PC-3 (cell line): ENCODE measurements around the gene ASPSCR1. TPM values are rescaled to one million over a fixed set of nuclear protein-coding genes. Genes with fewer than 3 reads are reported as not detected.

Experiments used
- ATAC-seq: fragments of 200-7000 bp; cut with Tn5 transposase; 2 replicates; pipeline ENCODE4 v1.9.1; 2020; ENCODE audit warnings: mild to moderate bottlenecking, moderate library complexity
- BruUV-seq: library from RNA; stranded (reverse); fragments of 400-500 nt; replicated peaks from 2 replicates; lab custom pipeline; 2021; lab: Mats Ljungman, UMichigan
- CTCF ChIA-PET: fragments of 300-600 bp; sonication (Branson Sonifier 250); formaldehyde crosslinking; loops from one replicate; lab custom pipeline; 2022; ENCODE audit warnings: antibody characterized with exemption; lab: Charles Lee
- POLR2A ChIA-PET: fragments of 300-600 bp; sonication (Branson Sonifier 250); formaldehyde crosslinking; loops from one replicate; lab custom pipeline; 2022; ENCODE audit warnings: antibody characterized with exemption; ENCODE audit not compliant: unreplicated experiment; lab: Charles Lee
- DNase-seq: peaks from one replicate; pipeline ENCODE4 v3.0.0-alpha.2; 2015
- H2AFZ ChIP-seq: fragments of 300-600 bp; sonication (generic); 2 replicates; pipeline ENCODE4 v1.6.0; 2016; ENCODE audit warnings: antibody characterized with exemption, low read length
- H3F3A ChIP-seq: fragments of 300-600 bp; sonication (generic); one replicate; pipeline ENCODE4 v1.6.0; 2017; ENCODE audit warnings: antibody characterized with exemption, low read length, control low read depth, mild to moderate bottlenecking; ENCODE audit not compliant: unreplicated experiment
- H3K27ac ChIP-seq: fragments of 300-600 bp; sonication (generic); 2 replicates; pipeline ENCODE4 v1.5.1; 2016; ENCODE audit warnings: mild to moderate bottlenecking, low read length
- H3K27me3 ChIP-seq: fragments of 300-600 bp; sonication (generic); 2 replicates; pipeline ENCODE4 v1.6.1; 2016; ENCODE audit warnings: low read length, mixed read lengths
- H3K36me3 ChIP-seq: fragments of 300-600 bp; sonication (generic); 2 replicates; pipeline ENCODE4 v1.6.1; 2016; ENCODE audit warnings: low read depth, mixed run types, low read length, mixed read lengths
- H3K4me1 ChIP-seq: fragments of 300-600 bp; sonication (generic); 2 replicates; pipeline ENCODE4 v1.5.1; 2016; ENCODE audit warnings: low read length; ENCODE audit not compliant: insufficient read depth
- H3K4me2 ChIP-seq: fragments of 300-600 bp; sonication (generic); 2 replicates; pipeline ENCODE4 v1.6.0; 2016; ENCODE audit warnings: low read length
- H3K4me3 ChIP-seq: fragments of 300-600 bp; sonication (generic); 2 replicates; pipeline ENCODE4 v1.5.1; 2016; ENCODE audit warnings: mild to moderate bottlenecking, low read length, mixed read lengths
- H3K79me2 ChIP-seq: fragments of 300-600 bp; sonication (generic); 2 replicates; pipeline ENCODE4 v1.6.1; 2017; ENCODE audit warnings: low read length, mixed read lengths
- H3K9ac ChIP-seq: fragments of 300-600 bp; sonication (generic); 2 replicates; pipeline ENCODE4 v1.6.0; 2016; ENCODE audit warnings: mild to moderate bottlenecking, low read length
- H3K9me2 ChIP-seq: fragments of 300-600 bp; sonication (generic); replicated peaks from 2 replicates; pipeline ENCODE4 v1.6.1; 2016; ENCODE audit warnings: mixed run types, low read length, mixed read lengths
- H3K9me3 ChIP-seq: fragments of 300-600 bp; sonication (generic); 2 replicates; pipeline ENCODE4 v1.6.1; 2016; ENCODE audit warnings: low read length, mixed read lengths
- H4K20me1 ChIP-seq: fragments of 300-600 bp; sonication (generic); 2 replicates; pipeline ENCODE4 v1.6.1; 2016; ENCODE audit warnings: low read length, mixed read lengths
- EZH2 ChIP-seq: fragments of 300-600 bp; sonication (generic); IDR thresholded peaks from one replicate; pipeline ENCODE4 v1.6.1; 2017; ENCODE audit warnings: antibody characterized with exemption, mild to moderate bottlenecking, low read length; ENCODE audit not compliant: unreplicated experiment
- EZH2phosphoT487 ChIP-seq: fragments of 300-600 bp; sonication (generic); IDR thresholded peaks from 2 replicates; pipeline ENCODE4 v1.6.1; 2018; ENCODE audit warnings: mild to moderate bottlenecking, antibody characterized with exemption, low read length, borderline replicate concordance
- intact Hi-C: fragments of 100-400 bp; cut with micrococcal nuclease; formaldehyde crosslinking; loops from 2 replicates; pipeline ENCODE4 v1.9.0; 2023
- total RNA-seq: library from RNA; depleted of rRNA; stranded (reverse); fragments of >200 nt; gene quantifications from 2 replicates; pipeline ENCODE4 v1.2.3, GENCODE V29; 2014
- TF ChIP-seq, protein P1 (sequence below): fragments of 300-600 bp; sonication (generic); conservative IDR thresholded peaks from 2 replicates; pipeline ENCODE4 v1.5.1; 2017; ENCODE audit warnings: antibody characterized with exemption, low read depth, mild to moderate bottlenecking, low read length

Gene ASPSCR1
- total RNA-seq, 1 experiment from 2014 or later = 31.5 TPM

DNA sequence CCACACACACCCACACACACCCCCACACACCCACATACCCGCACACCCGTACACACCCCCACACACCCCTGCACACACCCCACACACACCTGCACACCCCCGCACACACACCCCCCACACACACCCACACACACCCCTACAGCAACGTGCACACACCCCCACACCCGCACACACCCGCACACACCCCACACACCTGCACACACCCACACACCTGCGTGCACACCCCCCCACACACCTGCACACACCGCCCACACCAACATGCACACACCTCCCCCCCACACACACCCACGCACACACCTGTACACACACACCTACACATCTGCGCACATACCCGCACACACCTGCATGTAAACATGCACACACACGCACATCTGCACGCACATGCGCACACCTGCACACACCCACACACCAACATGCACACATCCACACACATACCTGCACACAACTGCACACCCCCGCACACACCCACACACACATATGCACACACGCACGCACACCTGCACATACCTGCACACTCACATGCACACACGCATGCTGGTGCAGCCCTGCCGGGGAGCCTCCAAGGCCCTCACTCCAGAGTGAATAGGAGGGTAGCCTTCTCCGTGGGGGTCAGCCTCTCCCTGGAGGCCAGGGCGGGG is 7.5 kb downstream of the ASPSCR1 start:
- TF ChIP-seq EZH2phosphoT487 (no peak), EZH2 (no peak)
- TF ChIP-seq, protein P1, sequence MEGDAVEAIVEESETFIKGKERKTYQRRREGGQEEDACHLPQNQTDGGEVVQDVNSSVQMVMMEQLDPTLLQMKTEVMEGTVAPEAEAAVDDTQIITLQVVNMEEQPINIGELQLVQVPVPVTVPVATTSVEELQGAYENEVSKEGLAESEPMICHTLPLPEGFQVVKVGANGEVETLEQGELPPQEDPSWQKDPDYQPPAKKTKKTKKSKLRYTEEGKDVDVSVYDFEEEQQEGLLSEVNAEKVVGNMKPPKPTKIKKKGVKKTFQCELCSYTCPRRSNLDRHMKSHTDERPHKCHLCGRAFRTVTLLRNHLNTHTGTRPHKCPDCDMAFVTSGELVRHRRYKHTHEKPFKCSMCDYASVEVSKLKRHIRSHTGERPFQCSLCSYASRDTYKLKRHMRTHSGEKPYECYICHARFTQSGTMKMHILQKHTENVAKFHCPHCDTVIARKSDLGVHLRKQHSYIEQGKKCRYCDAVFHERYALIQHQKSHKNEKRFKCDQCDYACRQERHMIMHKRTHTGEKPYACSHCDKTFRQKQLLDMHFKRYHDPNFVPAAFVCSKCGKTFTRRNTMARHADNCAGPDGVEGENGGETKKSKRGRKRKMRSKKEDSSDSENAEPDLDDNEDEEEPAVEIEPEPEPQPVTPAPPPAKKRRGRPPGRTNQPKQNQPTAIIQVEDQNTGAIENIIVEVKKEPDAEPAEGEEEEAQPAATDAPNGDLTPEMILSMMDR = no peak
- Histone ChIP-seq H3K79me2 (no peaks in the 10 kb centered on the region), H4K20me1 (no peaks in the 10 kb centered on the region), H3K9ac (no peak overlapping the region), H3F3A (no peaks in the 10 kb centered on the region), H3K36me3 (no peaks in the 10 kb centered on the region), H3K27me3 (no peaks in the 10 kb centered on the region), H3K4me2 (no peak overlapping the region), H2AFZ (no peak overlapping the region), H3K4me3 (no peak overlapping the region), H3K9me2 (no peaks in the 10 kb centered on the region), H3K4me1 (no peaks in the 10 kb centered on the region), H3K9me3 (no peaks in the 10 kb centered on the region), H3K27ac (no peak overlapping the region)
- ChIA-PET CTCF (interaction anchor here (0.6 kb wide), 1 partner anchor 25 kb away, joined by 3 read pairs; no protein-coding TSS in a partner anchor), POLR2A (no interaction called here)
- ATAC-seq = no peak
- intact Hi-C loops = no loop called here
- DNase-seq = no peak
- BruUV-seq = no TSS peak

DNA sequence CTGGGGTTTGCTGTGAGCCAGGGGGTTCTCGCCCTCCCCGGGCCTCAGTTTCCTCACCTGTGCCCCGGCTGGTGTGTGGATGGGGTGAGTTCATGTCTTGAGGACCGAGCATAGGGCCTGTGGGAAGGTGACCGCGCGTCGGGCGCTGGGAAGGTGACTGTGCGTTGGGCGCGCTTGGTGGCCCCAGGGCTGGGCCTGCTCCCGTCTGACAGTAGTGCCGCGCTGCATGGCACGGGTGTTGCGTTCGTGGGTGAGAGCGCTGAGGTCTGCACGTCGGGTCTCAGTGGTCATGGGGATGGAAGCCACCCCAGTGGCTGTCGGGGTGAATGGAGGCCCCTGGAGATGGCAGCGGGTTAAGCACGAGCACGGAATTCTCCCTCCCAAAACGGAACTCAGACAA is 9.2 kb downstream of the ASPSCR1 start:
- BruUV-seq = no TSS peak
- H3K4me2 ChIP-seq = no peak overlapping the region
- no peaks in the 10 kb centered on the region for H3K36me3 ChIP-seq
- no peaks in the 10 kb centered on the region for H3K79me2 ChIP-seq
- peaks cover 6% of the 10 kb centered on the region; the same call in 1 of the 2 replicates for H3K4me1 ChIP-seq
- H3K4me3 ChIP-seq = no peak overlapping the region
- no peak overlapping the region for H2AFZ ChIP-seq
- TF ChIP-seq EZH2phosphoT487 (no peak), EZH2 (no peak)
- TF ChIP-seq, protein P1 = no peak
- H3K9me3 ChIP-seq = no peaks in the 10 kb centered on the region
- H3K27me3 ChIP-seq = no peaks in the 10 kb centered on the region
- H3K9me2 ChIP-seq = no peaks in the 10 kb centered on the region
- ChIA-PET POLR2A (no interaction called here), CTCF (no interaction called here)
- no peaks in the 10 kb centered on the region for H3F3A ChIP-seq
- DNase-seq (no peak), ATAC-seq (no peak)
- H3K9ac ChIP-seq = no peak overlapping the region
- H3K27ac ChIP-seq = no peak overlapping the region
- intact Hi-C loops = no loop called here
- no peaks in the 10 kb centered on the region for H4K20me1 ChIP-seq

DNA sequence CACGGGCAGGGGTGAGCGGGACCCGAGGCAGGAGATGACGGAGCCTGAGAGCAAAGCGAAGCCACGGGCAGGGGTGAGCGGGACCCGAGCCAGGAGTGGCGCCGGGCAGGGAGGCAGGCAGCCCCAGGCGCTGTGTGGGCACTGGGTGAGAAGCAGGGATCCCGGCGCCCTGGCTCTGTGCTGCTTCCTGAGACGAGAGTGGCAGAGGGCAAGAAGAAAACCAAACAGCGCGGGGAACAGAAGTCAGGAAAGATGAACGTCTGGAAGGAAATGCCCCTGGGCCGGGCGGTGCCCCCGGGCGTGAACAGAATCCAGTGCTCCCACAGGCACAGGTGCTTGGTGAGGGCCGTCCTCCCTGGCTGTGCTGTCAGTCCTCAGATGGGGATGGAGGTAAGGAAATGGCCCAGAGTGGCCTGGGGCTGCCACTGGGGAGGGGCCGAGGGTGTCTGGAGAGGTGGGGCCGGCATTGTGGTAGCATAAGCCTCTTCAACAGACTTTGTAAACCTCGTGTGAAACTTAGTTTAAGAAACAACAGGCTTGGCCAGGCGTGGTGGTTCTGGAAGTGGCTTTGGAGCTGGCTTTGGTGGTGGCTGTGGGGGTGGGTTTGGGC is 9.8 kb downstream of the ASPSCR1 start:
- ChIA-PET CTCF (no interaction called here), POLR2A (no interaction called here)
- intact Hi-C loops = no loop called here
- TF ChIP-seq EZH2 = no peak
- no peak for TF ChIP-seq EZH2phosphoT487
- TF ChIP-seq, protein P1 = no peak
- Histone ChIP-seq H3F3A (no peaks in the 10 kb centered on the region), H3K36me3 (no peaks in the 10 kb centered on the region), H3K9me3 (no peaks in the 10 kb centered on the region), H3K27me3 (no peaks in the 10 kb centered on the region), H4K20me1 (no peaks in the 10 kb centered on the region), H3K79me2 (no peaks in the 10 kb centered on the region), H3K27ac (no peak overlapping the region), H3K9ac (no peak overlapping the region), H2AFZ (no peak overlapping the region), H3K4me3 (no peak overlapping the region), H3K4me1 (peaks cover 13% of the 10 kb centered on the region), H3K4me2 (no peak overlapping the region), H3K9me2 (no peaks in the 10 kb centered on the region)
- no TSS peak for BruUV-seq
- ATAC-seq = no peak
- no peak for DNase-seq
